NCI-H82 (cell line): ENCODE results near the gene AHSG.

Experiments
- DNase-seq: peaks from one replicate; lab custom pipeline; 2025; lab: John Stamatoyannopoulos, UW

The AHSG gene

GRCh38 chr3:186642014-186642413 lies 29.2 kb downstream of the AHSG start:
- no peak for DNase-seq

GRCh38 chr3:186643493-186643892 lies 30.6 kb downstream of the AHSG start:
- no peak for DNase-seq

GRCh38 chr3:186644683-186645082 lies 31.8 kb downstream of the AHSG start:
- no peak for DNase-seq

- DNase-seq: no peak
Observed at GRCh38 chr3:186646106-186646505, 33.2 kb downstream of the AHSG start.

- DNase-seq: no peak
Observed at GRCh38 chr3:186646841-186647240, 34.0 kb downstream of the AHSG start.

- DNase-seq: no peak
Observed at GRCh38 chr3:186648851-186649250, 36.0 kb downstream of the AHSG start.

GRCh38 chr3:186651678-186652215 lies 38.9 kb downstream of the AHSG start:
- DNase-seq: no peak

- no peak for DNase-seq
Observed at GRCh38 chr3:186653080-186653707, 40.3 kb downstream of the AHSG start.

- DNase-seq: peak; percentile 56
Observed at GRCh38 chr3:186653984-186654383, 41.1 kb downstream of the AHSG start.

GRCh38 chr3:186663361-186664118 lies 50.7 kb downstream of the AHSG start:
- DNase-seq: peak; percentile 40

GRCh38 chr3:186664119-186664495 lies 51.2 kb downstream of the AHSG start:
- no peak for DNase-seq

GRCh38 chr3:186664506-186664905 lies 51.6 kb downstream of the AHSG start:
- no peak for DNase-seq

- DNase-seq: no peak
Observed at GRCh38 chr3:186665625-186666188, 52.8 kb downstream of the AHSG start, which contains the start of gene HRG. Gene HRG (plus strand): TSS chr3:186666014. CDS start chr3:186666032, 18 bp downstream.

GRCh38 chr3:186668426-186668825 lies 55.6 kb downstream of the AHSG start:
- no peak for DNase-seq

- DNase-seq: no peak
Observed at GRCh38 chr3:186669378-186670084, 56.7 kb downstream of the AHSG start.

- no peak for DNase-seq
Observed at GRCh38 chr3:186670155-186670554, 57.3 kb downstream of the AHSG start.
